NCI-H1417 treated with DMSO at 0.1 percent for 48 hours (cell line): ENCODE results near the gene MNX1.

Experiments
- DNase-seq: peaks from one replicate; lab custom pipeline; 2025; lab: John Stamatoyannopoulos, UW

The MNX1 gene

DNA sequence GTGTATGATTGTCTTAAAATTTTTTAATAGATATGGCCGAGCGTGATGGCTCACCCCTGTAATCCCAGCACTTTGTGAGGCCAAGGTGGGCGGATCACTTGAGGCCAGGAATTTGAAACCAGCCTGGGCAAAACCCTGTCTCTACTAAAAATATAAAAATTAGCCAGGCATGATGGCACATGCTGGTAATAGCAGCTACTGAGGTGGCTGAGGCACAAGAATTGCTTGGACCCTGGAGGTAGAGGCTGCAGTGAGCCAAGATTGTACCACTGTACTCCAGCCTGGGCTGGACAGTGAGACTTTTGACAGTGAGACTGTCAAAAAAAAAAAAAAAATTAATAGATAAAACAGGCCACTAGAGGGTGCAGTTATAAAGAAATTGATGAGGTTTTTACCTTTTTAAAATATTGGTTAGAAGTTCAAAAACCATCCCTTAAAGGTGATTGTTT lies 40.5 kb downstream of the MNX1 start:
- no peak for DNase-seq

DNA sequence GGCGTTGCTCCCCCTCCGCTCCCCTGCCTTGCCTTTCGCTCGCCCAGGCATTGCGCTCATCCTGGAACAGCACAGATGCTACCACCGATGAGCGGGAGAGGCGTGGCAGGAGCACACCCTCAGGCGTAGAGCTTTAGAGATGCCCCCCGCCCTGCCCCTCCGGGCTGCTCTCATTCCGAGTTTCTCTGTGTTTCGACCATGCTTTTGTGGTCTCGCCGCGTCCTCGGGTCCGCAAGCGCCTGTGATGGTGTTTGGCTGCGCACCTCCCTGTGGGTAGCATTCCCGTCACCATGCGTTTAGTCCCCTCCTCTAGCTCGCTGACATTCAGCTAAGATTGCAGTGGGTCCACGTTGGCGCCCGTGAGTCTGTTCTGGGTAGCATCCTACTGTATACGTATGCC lies 42.3 kb downstream of the MNX1 start:
- no peak for DNase-seq

DNA sequence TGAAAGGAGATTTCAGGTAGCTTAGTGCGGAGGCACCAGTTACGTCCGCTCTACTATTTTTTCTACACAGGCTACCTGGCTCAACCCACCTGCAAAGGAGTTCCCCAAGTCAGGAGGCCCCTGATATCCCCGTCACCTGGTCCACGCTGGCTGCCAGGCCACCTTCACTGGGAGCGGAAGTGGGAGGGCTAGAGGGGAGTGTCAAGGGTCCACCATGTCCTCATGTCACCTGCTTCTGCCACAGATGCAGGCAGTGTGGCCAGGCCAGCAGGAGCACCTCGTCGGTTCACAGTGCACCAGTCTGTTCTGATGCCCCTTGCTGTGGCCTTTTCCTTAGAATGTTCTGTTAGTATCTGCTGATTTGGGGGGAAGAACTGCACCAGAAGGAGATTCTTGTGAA lies 44.1 kb downstream of the MNX1 start:
- no peak for DNase-seq

DNA sequence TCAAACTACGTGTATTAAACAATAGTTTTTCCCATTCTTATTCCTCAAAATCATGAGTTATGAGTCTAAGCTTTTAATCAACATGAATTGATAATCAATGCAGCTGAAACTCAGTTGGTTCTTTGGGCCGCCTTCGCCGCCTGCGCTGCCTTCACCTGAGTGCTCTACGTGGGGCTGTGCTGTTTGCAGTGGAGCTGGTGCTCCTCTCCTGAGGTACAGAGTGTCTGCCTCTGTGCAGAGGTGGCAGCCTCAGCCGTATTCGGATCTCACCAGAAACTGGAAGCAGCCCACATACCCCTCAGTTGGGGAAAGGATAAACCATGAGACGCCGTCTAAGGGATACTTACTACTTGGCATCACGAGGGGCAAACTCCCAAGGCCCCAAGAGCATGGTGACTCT lies 45.5 kb downstream of the MNX1 start:
- DNase-seq: no peak

DNA sequence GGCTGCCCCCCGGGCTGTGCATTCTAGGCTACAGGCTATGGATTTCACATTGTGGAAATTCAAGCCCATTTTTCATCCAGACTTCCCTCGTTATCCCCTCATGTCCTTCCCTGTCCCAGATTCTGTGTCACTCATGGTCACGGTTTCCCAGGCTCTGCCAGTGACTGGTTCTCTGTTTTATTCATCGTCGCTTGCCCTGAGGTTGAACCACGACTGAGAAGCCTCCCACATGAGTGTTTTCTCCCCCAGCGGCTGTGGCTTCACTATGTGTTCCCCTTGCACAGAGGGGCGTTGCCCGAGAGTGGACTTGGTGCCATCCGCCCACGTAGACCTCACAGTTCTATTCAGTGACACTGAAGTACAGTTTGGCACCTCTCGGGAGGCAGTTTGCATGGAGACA lies 47.0 kb downstream of the MNX1 start:
- no peak for DNase-seq

DNA sequence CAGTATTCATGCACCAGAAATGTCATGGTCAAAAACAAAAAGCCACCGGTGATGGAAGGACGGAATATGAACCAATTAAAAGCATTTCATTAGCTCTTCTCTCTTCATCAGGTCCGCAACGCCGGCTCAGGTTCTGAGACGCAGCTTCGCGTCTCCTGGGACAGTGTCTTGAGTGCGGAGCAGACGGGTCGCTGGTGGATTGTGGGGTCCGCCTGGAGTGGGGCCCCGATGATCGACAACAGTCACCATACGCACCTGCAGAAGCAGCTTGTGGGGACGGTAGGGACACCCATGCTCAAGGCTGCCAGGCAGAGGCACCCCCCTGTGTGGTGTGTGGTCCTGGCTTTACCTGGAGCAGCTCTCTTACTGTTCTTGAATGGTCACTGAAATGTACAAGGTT lies 47.6 kb downstream of the MNX1 start:
- DNase-seq: no peak

DNA sequence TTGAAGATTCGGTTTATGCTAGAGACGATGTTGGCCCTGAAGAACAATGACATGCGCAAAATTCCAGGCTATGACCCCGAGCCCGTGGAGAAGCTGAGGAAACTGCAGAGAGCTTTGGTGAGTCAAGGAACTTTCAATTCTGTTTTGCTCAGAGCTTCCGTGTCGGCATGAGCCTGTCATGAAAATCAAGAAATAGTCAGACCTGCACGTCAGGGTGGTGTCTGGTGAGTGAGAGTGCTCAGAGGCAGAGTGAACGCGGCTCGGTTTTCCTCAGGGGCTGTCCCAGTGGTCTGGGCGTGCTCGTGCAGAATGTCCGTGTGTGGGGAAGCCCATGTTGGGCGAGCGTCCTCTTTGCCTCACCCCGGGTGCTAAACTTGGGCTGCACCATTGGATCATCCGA lies 48.3 kb downstream of the MNX1 start:
- DNase-seq: no peak

DNA sequence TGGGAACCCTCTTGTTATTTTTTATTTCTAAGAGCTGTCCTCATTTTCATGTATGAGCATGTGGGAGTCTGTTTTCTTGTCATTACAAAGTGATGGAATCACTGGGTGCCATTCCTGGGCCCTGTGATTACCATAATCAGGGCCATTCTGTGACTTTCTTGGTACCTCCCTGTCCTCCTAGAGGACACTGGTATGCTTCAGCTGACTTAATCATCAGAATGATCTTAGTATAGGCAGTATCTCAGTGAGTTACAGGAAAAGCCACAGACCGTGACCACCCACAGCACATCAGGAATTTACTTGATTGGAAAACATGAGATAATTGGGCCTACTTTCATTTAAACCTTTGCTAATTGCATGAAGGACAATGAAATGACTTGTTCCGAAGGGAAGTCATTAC lies 53.7 kb downstream of the MNX1 start:
- DNase-seq: no peak

DNA sequence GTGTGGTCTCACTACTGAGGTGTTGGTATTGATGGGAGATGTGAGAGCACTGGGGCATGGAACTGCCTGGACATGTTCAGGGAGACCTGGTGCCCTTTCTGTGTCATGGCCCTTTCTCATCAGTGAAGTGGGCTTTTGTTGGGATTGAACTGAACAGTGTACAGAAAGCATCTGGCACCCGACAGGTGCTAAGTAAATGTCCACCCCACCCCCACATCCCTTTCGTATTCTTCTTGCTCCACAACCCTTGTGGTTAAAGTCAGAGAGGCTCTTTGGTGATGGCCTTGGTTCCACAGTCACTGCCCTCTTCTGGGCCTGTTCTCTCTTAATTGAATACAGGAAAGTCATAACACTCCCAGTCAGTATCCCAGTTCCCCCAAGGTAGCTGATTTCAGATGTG lies 55.5 kb downstream of the MNX1 start:
- no peak for DNase-seq
